Activated B cell treated with CpG ODN at 0.5 μM for 24 hours (primary cell): Measurements from ENCODE around the gene WFIKKN1. TPM values are rescaled to one million over a fixed set of nuclear protein-coding genes. Genes with fewer than 3 reads are reported as not detected.

Experiments
- ATAC-seq: fragments of 200-7000 bp; cut with Tn5 transposase; one replicate; pipeline ENCODE4 v1.10.0; 2021; ENCODE audit warnings: low read depth, mild to moderate bottlenecking, moderate library complexity
- CTCF ChIA-PET: fragments of 350-600 bp; sonication (Branson Sonifier 250); formaldehyde crosslinking; loops from one replicate; lab custom pipeline; 2021; ENCODE audit warnings: antibody characterized with exemption; lab: Charles Lee
- POLR2A ChIA-PET: fragments of 350-600 bp; sonication (Branson Sonifier 250); formaldehyde crosslinking; loops from one replicate; lab custom pipeline; 2021; ENCODE audit warnings: antibody characterized with exemption; lab: Charles Lee
- DNase-seq: peaks from one replicate; pipeline ENCODE4 v3.0.0; 2022
- H3K27ac Mint-ChIP-seq: one replicate; pipeline ENCODE4 v1.8.0; 2020; ENCODE audit warnings: mixed read lengths
- H3K27me3 Mint-ChIP-seq: one replicate; pipeline ENCODE4 v1.8.0; 2021; ENCODE audit warnings: mixed read lengths
- H3K36me3 Mint-ChIP-seq: one replicate; pipeline ENCODE4 v1.8.0; 2021; ENCODE audit warnings: low read depth, mixed read lengths
- H3K4me1 Mint-ChIP-seq: one replicate; pipeline ENCODE4 v1.8.0; 2021; ENCODE audit warnings: mixed read lengths
- H3K4me3 Mint-ChIP-seq: one replicate; pipeline ENCODE4 v1.8.0; 2020; ENCODE audit warnings: mild to moderate bottlenecking, mixed read lengths
- H3K9me3 Mint-ChIP-seq: one replicate; pipeline ENCODE4 v1.8.0; 2020; ENCODE audit warnings: mixed read lengths
- CTCF ChIP-seq: fragments of 200-600 bp; IDR thresholded peaks from one replicate; pipeline ENCODE4 v1.8.0; 2022; ENCODE audit warnings: antibody characterized with exemption, mild to moderate bottlenecking
- intact Hi-C: fragments of 100-400 bp; cut with micrococcal nuclease; formaldehyde crosslinking; loops from one replicate; pipeline ENCODE4 v1.15.1; 2024
- total RNA-seq: library from RNA; stranded (reverse); gene quantifications from 2 replicates; pipeline ENCODE4 v1.2.3, GENCODE V29; 2022

WFIKKN1 gene
- total RNA-seq, 1 donor from 2014 or later, result 0.47 TPM

DNA sequence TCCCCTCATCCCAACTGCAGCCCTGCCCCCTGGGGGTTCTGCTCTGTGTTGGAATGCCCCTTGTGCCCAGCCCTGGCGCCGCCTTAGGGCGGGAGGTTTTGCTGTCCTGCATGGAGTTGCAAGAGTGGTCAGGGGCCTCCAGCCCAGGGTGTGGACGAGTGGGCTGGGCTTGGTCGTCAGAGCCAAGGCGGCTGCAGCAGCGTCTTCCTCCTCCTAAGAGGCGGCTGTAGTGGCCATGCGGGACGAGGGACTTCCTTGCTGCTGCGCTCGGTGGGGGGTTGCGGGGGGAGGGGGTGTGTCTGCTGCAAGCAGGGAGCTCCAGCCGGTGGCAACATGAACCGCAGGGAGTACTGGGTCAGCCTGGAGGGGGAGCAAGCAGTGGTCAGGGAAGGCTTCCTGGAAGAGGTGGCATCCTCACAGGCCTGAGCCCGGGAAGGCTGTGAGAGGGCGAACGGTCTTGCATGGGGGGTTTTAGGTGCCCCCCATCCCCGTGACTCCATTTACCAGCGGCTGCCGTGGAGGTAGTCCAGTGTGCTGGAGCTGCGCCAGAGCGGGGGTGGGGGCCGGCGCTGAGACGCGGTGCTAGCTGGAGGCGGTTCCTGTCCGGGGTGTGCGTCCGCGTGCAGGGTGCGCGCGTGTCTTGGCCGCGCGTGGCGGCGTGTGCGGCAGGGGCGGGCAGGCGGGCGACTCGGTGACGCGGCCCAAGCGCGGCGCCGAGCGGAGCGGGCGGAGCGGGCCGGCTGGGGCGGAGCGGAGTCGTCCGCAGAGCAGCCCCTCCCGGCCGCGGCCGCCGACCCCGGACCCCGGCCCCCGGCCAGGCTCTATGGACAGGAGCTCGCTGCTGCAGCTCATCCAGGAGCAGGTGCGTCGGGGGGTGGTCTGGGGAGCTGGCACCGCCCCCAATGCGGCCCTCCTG is 44.4 kb downstream of the WFIKKN1 start, which contains the start of gene RHBDL1:
TSS of gene RHBDL1 (plus strand) at position 704 of the 916 bp plus-strand sequence. CDS start at position 824, 120 bp downstream.
- CTCF ChIA-PET, result no interaction called here
- H3K27ac Mint-ChIP-seq, result no peak within 1 kb of the TSS
- TF ChIP-seq CTCF, result no peak
- peaks cover 24% of the 10 kb centered on the region for H3K36me3 Mint-ChIP-seq
- peaks cover 15% of the 10 kb centered on the region for H3K4me1 Mint-ChIP-seq
- H3K4me3 Mint-ChIP-seq, result peak within 1 kb of the TSS; percentile 35
- intact Hi-C loops, result no loop called here
- POLR2A ChIA-PET, result interaction anchor here (0.5 to 2.4 kb wide), 5 partner anchors 15 to 738 kb away, joined by 3 to 12 read pairs (median 6); partner anchors contain the start of genes AXIN1 and WDR24
- DNase-seq, result no peak
- H3K27me3 Mint-ChIP-seq, result peaks cover 9% of the 10 kb centered on the region
- no peak for ATAC-seq
- H3K9me3 Mint-ChIP-seq, result no peaks in the 10 kb centered on the region

DNA sequence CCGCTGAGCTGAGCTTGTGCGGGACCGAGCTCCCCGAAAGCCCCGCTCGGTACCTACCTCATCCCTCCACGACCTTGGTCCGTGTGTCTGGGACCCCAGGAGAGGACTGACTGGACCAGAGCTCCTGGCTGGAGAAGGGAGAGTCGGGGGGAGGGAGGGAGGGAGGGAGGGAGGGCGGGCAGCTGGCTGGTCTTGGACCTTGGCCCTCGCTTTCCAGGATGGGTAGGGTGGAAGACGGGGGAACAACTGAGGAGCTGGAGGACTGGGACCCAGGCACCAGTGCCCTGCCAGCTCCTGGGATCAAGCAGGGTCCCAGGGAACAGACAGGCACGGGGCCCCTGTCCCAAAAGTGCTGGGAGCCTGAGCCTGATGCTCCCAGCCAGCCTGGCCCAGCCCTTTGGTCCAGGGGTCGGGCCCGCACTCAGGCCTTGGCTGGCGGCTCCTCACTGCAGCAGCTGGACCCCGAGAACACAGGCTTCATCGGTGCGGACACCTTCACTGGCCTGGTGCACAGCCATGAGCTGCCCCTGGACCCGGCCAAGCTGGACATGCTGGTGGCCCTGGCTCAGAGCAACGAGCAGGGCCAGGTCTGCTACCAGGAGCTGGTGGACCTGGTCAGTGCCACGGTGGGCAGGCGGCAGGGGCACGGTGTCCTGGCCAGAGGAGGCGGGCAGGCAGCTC is 45.2 kb downstream of the WFIKKN1 start:
- H3K4me1 Mint-ChIP-seq, result peaks cover 17% of the 10 kb centered on the region
- intact Hi-C loops, result no loop called here
- H3K27me3 Mint-ChIP-seq, result peaks cover 9% of the 10 kb centered on the region
- no peak for TF ChIP-seq CTCF
- no peak overlapping the region for H3K4me3 Mint-ChIP-seq
- H3K36me3 Mint-ChIP-seq, result peaks cover 23% of the 10 kb centered on the region
- POLR2A ChIA-PET, result interaction anchor here (0.5 to 2.4 kb wide), 7 partner anchors 8 to 323 kb away, joined by 3 to 12 read pairs (median 4); partner anchors contain the start of genes AXIN1, RHOT2 and WDR24
- no peaks in the 10 kb centered on the region for H3K9me3 Mint-ChIP-seq
- CTCF ChIA-PET, result no interaction called here
- no peak overlapping the region for H3K27ac Mint-ChIP-seq
- DNase-seq, result no peak
- no peak for ATAC-seq

- Mint-ChIP-seq H3K36me3 (peaks cover 25% of the 10 kb centered on the region), H3K27me3 (peaks cover 9% of the 10 kb centered on the region), H3K9me3 (no peaks in the 10 kb centered on the region), H3K27ac (no peak overlapping the region), H3K4me1 (peaks cover 22% of the 10 kb centered on the region), H3K4me3 (no peak overlapping the region)
- ChIA-PET CTCF (no interaction called here), POLR2A (interaction anchor here (0.6 to 2.4 kb wide), 4 partner anchors 9 to 130 kb away, joined by 3 to 12 read pairs (median 4); partner anchors contain the start of genes RHOT2 and WDR24)
- DNase-seq, result no peak
- intact Hi-C loops, result no loop called here
- no peak for TF ChIP-seq CTCF
- ATAC-seq, result no peak
Observed at GRCh38 chr16:676565-676902, 45.7 kb downstream of the WFIKKN1 start.

- no peaks in the 10 kb centered on the region for H3K9me3 Mint-ChIP-seq
- H3K27ac Mint-ChIP-seq, result no peak overlapping the region
- H3K4me1 Mint-ChIP-seq, result peaks cover 26% of the 10 kb centered on the region
- CTCF ChIA-PET, result no interaction called here
- no peak for TF ChIP-seq CTCF
- POLR2A ChIA-PET, result interaction anchor here (1.1 to 2.4 kb wide), 2 partner anchors 9 to 13 kb away, joined by 4 to 12 read pairs; partner anchors contain the start of genes RHOT2 and WDR24
- no peak for ATAC-seq
- peaks cover 9% of the 10 kb centered on the region for H3K27me3 Mint-ChIP-seq
- no peak for DNase-seq
- intact Hi-C loops, result no loop called here
- no peak overlapping the region for H3K4me3 Mint-ChIP-seq
- H3K36me3 Mint-ChIP-seq, result peaks cover 25% of the 10 kb centered on the region
Observed at GRCh38 chr16:676913-677312, 46.1 kb downstream of the WFIKKN1 start.
